HEK293 (cell line): ENCODE results near the gene CYP3A7.

Source experiments
- CTCF ChIA-PET: fragments of 350-600 bp; formaldehyde crosslinking; extraction: SDS; loops from one replicate; lab custom pipeline; 2021; ENCODE audit warnings: antibody characterized with exemption; lab: Yijun Ruan, JAX
- POLR2A ChIA-PET: fragments of 300-600 bp; formaldehyde crosslinking; extraction: SDS; loops from one replicate; lab custom pipeline; 2020; ENCODE audit warnings: antibody characterized with exemption, inconsistent platforms; lab: Yijun Ruan, JAX
- H3K27ac ChIP-seq: fragments of 200-500 bp; sonication (Bioruptor generic); 2 replicates; pipeline ENCODE4 v1.5.1; 2014; ENCODE audit warnings: low read depth, low read length, control low read depth, inconsistent platforms; ENCODE audit errors: extremely low read depth
- H3K36me3 ChIP-seq, 2 experiments: fragments of 200-500 bp in 1 of 2; sonication (Bioruptor generic) in 1 of 2; 1 replicate in 1 of 2; 2 replicates in 1 of 2; pipeline ENCODE4 v1.5.1; 2014 to 2017; ENCODE audit warnings: inconsistent platforms in 2 of 2, low read length in 2 of 2; ENCODE audit not compliant: control insufficient read depth in 2 of 2, insufficient read depth in 1 of 2
- H3K4me1 ChIP-seq: fragments of 200-500 bp; sonication (Bioruptor generic); 2 replicates; pipeline ENCODE4 v1.5.1; 2014; ENCODE audit warnings: mild to moderate bottlenecking, low read length, inconsistent platforms; ENCODE audit not compliant: control insufficient read depth, insufficient read depth
- H3K4me3 ChIP-seq: 2 replicates; pipeline ENCODE4 v1.5.1; 2011; ENCODE audit warnings: low read depth, mild to moderate bottlenecking, control low read depth, low read length, moderate library complexity
- H3K9me3 ChIP-seq: fragments of 200-500 bp; sonication (Bioruptor generic); 2 replicates; pipeline ENCODE4 v1.5.1; 2014; ENCODE audit warnings: low read depth, low read length, inconsistent platforms; ENCODE audit not compliant: control insufficient read depth, insufficient read depth
- CTCF ChIP-seq: fragments of 450-650 bp; formaldehyde crosslinking; IDR thresholded peaks from 2 replicates; pipeline ENCODE4 v1.5.1; 2016; ENCODE audit warnings: missing biosample characterization, missing genetic modification characterization
- FEZF1 ChIP-seq: fragments of 450-650 bp; formaldehyde crosslinking; IDR thresholded peaks from 2 replicates; pipeline ENCODE4 v1.5.1; 2016; ENCODE audit warnings: missing biosample characterization, missing genetic modification characterization
- HOXD13 ChIP-seq: sonication (generic); formaldehyde crosslinking; IDR thresholded peaks from 2 replicates; pipeline ENCODE4 v1.8.0; 2022; ENCODE audit warnings: missing genetic modification reagents, borderline replicate concordance
- IKZF3 ChIP-seq: fragments of 450-650 bp; IDR thresholded peaks from 2 replicates; pipeline ENCODE4 v1.5.0; 2018; ENCODE audit warnings: missing biosample characterization, mild to moderate bottlenecking, missing genetic modification characterization, moderate library complexity
- KLF9 ChIP-seq: fragments of 450-650 bp; formaldehyde crosslinking; IDR thresholded peaks from 2 replicates; pipeline ENCODE4 v1.5.1; 2016; ENCODE audit warnings: missing biosample characterization, missing genetic modification characterization, low read depth
- SP7 ChIP-seq: fragments of 450-650 bp; formaldehyde crosslinking; IDR thresholded peaks from 2 replicates; pipeline ENCODE4 v1.5.1; 2016; ENCODE audit warnings: missing biosample characterization, missing genetic modification characterization
- ZBTB1 ChIP-seq: fragments of 450-650 bp; formaldehyde crosslinking; IDR thresholded peaks from 2 replicates; pipeline ENCODE4 v1.5.1; 2016; ENCODE audit warnings: missing biosample characterization, missing genetic modification characterization
- ZBTB20 ChIP-seq: fragments of 450-650 bp; formaldehyde crosslinking; IDR thresholded peaks from 2 replicates; pipeline ENCODE4 v1.5.1; 2016; ENCODE audit warnings: missing biosample characterization, missing genetic modification characterization
- ZBTB21 ChIP-seq: fragments of 450-650 bp; formaldehyde crosslinking; IDR thresholded peaks from 2 replicates; pipeline ENCODE4 v1.5.1; 2017; ENCODE audit warnings: missing biosample characterization, missing genetic modification characterization
- ZBTB7A ChIP-seq: fragments of 450-650 bp; formaldehyde crosslinking; IDR thresholded peaks from 2 replicates; pipeline ENCODE4 v1.5.1; 2016; ENCODE audit warnings: low read depth, missing biosample characterization, missing genetic modification characterization
- ZFP41 ChIP-seq: fragments of 450-650 bp; formaldehyde crosslinking; IDR thresholded peaks from 2 replicates; pipeline ENCODE4 v1.5.1; 2016; ENCODE audit warnings: missing biosample characterization, missing genetic modification characterization, borderline replicate concordance
- ZIC2 ChIP-seq: fragments of 450-650 bp; formaldehyde crosslinking; IDR thresholded peaks from 2 replicates; pipeline ENCODE4 v1.5.1; 2016; ENCODE audit warnings: missing biosample characterization, missing genetic modification characterization
- ZNF112 ChIP-seq: fragments of 450-650 bp; formaldehyde crosslinking; IDR thresholded peaks from 2 replicates; pipeline ENCODE4 v1.5.0; 2017; ENCODE audit warnings: missing biosample characterization, missing genetic modification characterization
- ZNF114 ChIP-seq: fragments of 450-650 bp; formaldehyde crosslinking; IDR thresholded peaks from 2 replicates; pipeline ENCODE4 v1.5.0; 2017; ENCODE audit warnings: missing biosample characterization, missing genetic modification characterization
- ZNF140 ChIP-seq: fragments of 450-650 bp; formaldehyde crosslinking; IDR thresholded peaks from 2 replicates; pipeline ENCODE4 v1.5.1; 2016; ENCODE audit warnings: missing biosample characterization, missing genetic modification characterization
- ZNF18 ChIP-seq: fragments of 450-650 bp; formaldehyde crosslinking; IDR thresholded peaks from 2 replicates; pipeline ENCODE4 v1.5.1; 2016; ENCODE audit warnings: missing biosample characterization, missing genetic modification characterization
- ZNF214 ChIP-seq: fragments of 450-650 bp; formaldehyde crosslinking; IDR thresholded peaks from 2 replicates; pipeline ENCODE4 v1.5.1; 2017; ENCODE audit warnings: missing biosample characterization, mild to moderate bottlenecking, missing genetic modification characterization, borderline replicate concordance
- ZNF266 ChIP-seq: fragments of 450-650 bp; formaldehyde crosslinking; IDR thresholded peaks from 2 replicates; pipeline ENCODE4 v1.5.1; 2016; ENCODE audit warnings: missing biosample characterization, missing genetic modification characterization, low read depth
- ZNF335 ChIP-seq: fragments of 450-650 bp; formaldehyde crosslinking; conservative IDR thresholded peaks from 2 replicates; pipeline ENCODE4 v1.5.1; 2016; ENCODE audit warnings: missing biosample characterization, missing genetic modification characterization
- ZNF394 ChIP-seq: fragments of 450-650 bp; formaldehyde crosslinking; IDR thresholded peaks from 2 replicates; pipeline ENCODE4 v1.5.1; 2016; ENCODE audit warnings: missing biosample characterization, missing genetic modification characterization, mild to moderate bottlenecking, moderate library complexity, borderline replicate concordance
- ZNF426 ChIP-seq: fragments of 450-650 bp; formaldehyde crosslinking; IDR thresholded peaks from 2 replicates; pipeline ENCODE4 v1.5.1; 2017; ENCODE audit warnings: missing biosample characterization, missing genetic modification characterization, mild to moderate bottlenecking, inconsistent platforms, moderate library complexity
- ZNF530 ChIP-seq: fragments of 450-650 bp; formaldehyde crosslinking; IDR thresholded peaks from 2 replicates; pipeline ENCODE4 v1.5.1; 2016; ENCODE audit warnings: low read depth, missing biosample characterization, missing genetic modification characterization
- ZNF596 ChIP-seq: fragments of 450-650 bp; IDR thresholded peaks from 2 replicates; pipeline ENCODE4 v1.5.0; 2018; ENCODE audit warnings: missing biosample characterization, mild to moderate bottlenecking, missing genetic modification characterization, moderate library complexity
- ZNF600 ChIP-seq: fragments of 450-650 bp; formaldehyde crosslinking; IDR thresholded peaks from 2 replicates; pipeline ENCODE4 v1.5.1; 2016; ENCODE audit warnings: missing biosample characterization, missing genetic modification characterization
- ZNF623 ChIP-seq: fragments of 450-650 bp; formaldehyde crosslinking; IDR thresholded peaks from 2 replicates; pipeline ENCODE4 v1.5.1; 2016; ENCODE audit warnings: missing biosample characterization, missing genetic modification characterization
- ZNF639 ChIP-seq: fragments of 450-650 bp; formaldehyde crosslinking; IDR thresholded peaks from 2 replicates; pipeline ENCODE4 v1.5.1; 2016; ENCODE audit warnings: missing biosample characterization, missing genetic modification characterization
- ZNF645 ChIP-seq: fragments of 450-650 bp; formaldehyde crosslinking; IDR thresholded peaks from 2 replicates; pipeline ENCODE4; 2016; ENCODE audit warnings: missing biosample characterization, missing genetic modification characterization
- TF ChIP-seq, protein P1 (sequence below): fragments of 450-650 bp; formaldehyde crosslinking; IDR thresholded peaks from 2 replicates; pipeline ENCODE4 v1.5.1; 2016; ENCODE audit warnings: missing biosample characterization, missing genetic modification characterization

CYP3A7 gene

GRCh38 chr7:99729486-99730237 lies 5.3 kb downstream of the CYP3A7 start:
- CTCF ChIA-PET: no interaction called here
- H3K4me3 ChIP-seq: no peak overlapping the region

GRCh38 chr7:99728615-99729014 lies 6.4 kb downstream of the CYP3A7 start:
- POLR2A ChIA-PET: no interaction called here
- Histone ChIP-seq H3K27ac (no peak overlapping the region), H3K9me3 (no peaks in the 10 kb centered on the region), H3K4me3 (no peak overlapping the region), H3K36me3 (no peaks in the 10 kb centered on the region), H3K4me1 (no peaks in the 10 kb centered on the region)
- TF ChIP-seq ZFP41 (tag by site-specific recombination) (no peak), ZNF600 (tag by site-specific recombination) (no peak), ZNF214 (tag by site-specific recombination) (no peak), ZBTB1 (no peak), ZNF18 (no peak), ZIC2 (tag by site-specific recombination) (no peak), ZNF112 (no peak), ZBTB20 (tag by site-specific recombination) (no peak), SP7 (tag by site-specific recombination) (no peak), ZNF426 (tag by site-specific recombination) (no peak), ZNF639 (no peak), HOXD13 (no peak), ZNF140 (tag by site-specific recombination) (no peak), ZNF596 (tag by site-specific recombination) (no peak), ZNF114 (tag by site-specific recombination) (no peak), ZNF645 (tag by site-specific recombination) (no peak), ZNF623 (tag by site-specific recombination) (no peak), ZNF394 (no peak), CTCF (no peak), ZNF266 (tag by site-specific recombination) (no peak)
- CTCF ChIA-PET: no interaction called here

More at GRCh38 chr7:99729486-99730237, 5.3 kb downstream of the CYP3A7 start:
- no peaks in the 10 kb centered on the region for H3K9me3 ChIP-seq
- no peak overlapping the region for H3K27ac ChIP-seq
- POLR2A ChIA-PET: no interaction called here
- no peaks in the 10 kb centered on the region for H3K4me1 ChIP-seq
- peak; percentile 18; the same call in 1 of the 2 replicates for TF ChIP-seq ZNF335
- no peak for TF ChIP-seq IKZF3 (tag by site-specific recombination)
- TF ChIP-seq FEZF1 (tag by site-specific recombination): peak; percentile 50; the same call in 1 of the 2 replicates
- TF ChIP-seq KLF9 (tag by site-specific recombination): 0 out of 2 replicates have a peak, but pooled peaks have one; percentile 21
- TF ChIP-seq ZBTB21 (tag by site-specific recombination): no peak
- no peak for TF ChIP-seq ZNF530 (tag by site-specific recombination)
- TF ChIP-seq, protein P1, sequence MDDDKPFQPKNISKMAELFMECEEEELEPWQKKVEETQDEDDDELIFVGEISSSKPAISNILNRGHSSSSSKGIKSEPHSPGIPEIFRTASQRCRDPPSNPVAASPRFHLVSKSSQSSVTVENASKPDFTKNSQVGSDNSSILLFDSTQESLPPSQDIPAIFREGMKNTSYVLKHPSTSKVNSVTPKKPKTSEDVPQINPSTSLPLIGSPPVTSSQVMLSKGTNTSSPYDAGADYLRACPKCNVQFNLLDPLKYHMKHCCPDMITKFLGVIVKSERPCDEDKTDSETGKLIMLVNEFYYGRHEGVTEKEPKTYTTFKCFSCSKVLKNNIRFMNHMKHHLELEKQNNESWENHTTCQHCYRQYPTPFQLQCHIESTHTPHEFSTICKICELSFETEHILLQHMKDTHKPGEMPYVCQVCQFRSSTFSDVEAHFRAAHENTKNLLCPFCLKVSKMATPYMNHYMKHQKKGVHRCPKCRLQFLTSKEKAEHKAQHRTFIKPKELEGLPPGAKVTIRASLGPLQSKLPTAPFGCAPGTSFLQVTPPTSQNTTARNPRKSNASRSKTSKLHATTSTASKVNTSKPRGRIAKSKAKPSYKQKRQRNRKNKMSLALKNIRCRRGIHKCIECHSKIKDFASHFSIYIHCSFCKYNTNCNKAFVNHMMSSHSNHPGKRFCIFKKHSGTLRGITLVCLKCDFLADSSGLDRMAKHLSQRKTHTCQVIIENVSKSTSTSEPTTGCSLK (tag by site-specific recombination): no peak
- no peak for TF ChIP-seq ZBTB7A (tag by site-specific recombination)
- no peaks in the 10 kb centered on the region for H3K36me3 ChIP-seq
